ENCODE data around the gene MAPKBP1.

MAPKBP1 gene

GRCh38 chr15:41806291-41807181, 32.3 kb downstream of the MAPKBP1 start:
- DNase-seq (ENCODE audit: low spot score) = peak; percentile 34

GRCh38 chr15:41809121-41809520, 34.8 kb downstream of the MAPKBP1 start:
- DNase-seq (ENCODE audit: low spot score) = no peak

DNA sequence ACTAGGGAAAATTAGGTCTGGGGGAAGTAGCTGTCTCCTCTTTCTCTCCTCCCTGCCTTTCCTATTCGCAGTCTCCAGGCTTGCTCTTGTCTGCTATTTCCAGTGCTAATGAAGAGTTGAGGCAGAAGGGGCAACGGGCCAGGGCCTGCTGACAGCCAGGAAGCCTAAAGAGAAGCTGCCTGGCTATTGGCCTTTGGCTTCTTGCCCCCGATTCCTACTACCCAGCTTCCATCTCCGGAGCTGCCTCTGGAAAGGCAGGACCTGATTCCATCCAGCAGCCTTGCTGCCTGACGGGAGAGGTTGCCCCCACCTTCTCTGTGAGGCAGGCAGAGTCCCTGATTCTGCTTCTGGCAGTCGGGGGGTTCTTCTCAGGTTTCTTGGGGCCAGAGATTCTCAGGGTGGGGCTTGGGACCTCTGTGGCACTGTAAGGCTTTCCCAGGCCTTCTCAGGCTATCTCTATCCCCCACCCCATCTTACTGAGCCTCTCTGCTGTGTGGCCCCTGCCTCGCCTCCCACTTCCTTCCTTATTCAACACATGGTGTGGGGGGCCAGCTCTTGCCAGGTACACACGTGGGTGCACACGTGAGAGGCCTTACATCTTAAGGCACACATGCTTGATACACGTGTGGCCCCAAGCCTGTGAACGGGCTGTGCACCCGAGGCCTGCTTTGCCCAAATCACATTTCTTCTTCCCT, 35.4 kb downstream of the MAPKBP1 start:
- peak; percentile 84 for DNase-seq (ENCODE audit: low spot score)

DNA sequence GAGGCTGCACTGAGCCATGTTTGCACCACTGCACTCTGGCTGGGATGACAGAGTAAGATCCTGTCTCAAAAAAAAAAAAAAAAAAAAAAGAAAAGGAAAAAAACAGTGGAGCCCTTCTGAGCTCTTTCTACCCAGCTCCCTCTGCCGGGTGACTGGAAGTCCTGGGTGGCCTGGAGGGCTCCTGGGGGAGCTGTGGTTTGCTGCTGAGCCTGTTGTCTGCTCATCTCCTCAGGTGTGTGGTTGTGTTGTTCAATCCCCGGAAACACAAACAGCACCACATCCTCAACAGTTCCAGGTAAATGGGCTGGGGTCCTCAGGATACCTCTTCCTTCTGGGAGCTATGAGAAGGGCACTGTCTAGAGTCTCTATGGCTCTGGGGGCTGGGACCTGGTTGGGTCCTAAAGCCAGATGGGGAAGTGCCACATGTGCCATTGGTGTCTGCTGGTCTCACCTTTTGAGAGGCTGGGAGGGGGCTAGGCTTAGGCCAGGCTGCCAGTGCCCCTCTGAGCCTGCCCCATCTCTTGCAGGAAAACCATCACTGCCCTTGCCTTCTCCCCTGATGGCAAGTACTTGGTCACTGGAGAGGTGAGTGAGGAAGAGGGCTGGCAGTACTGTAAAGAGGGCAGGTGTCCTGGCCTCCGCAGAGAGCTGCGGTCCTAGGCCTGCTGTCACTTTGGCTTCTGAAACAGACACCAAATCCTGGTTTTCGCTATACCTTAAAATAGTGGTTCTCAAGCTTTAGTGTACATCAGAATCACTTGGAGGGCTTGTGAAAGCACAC, 36.6 kb downstream of the MAPKBP1 start:
- peak; percentile 78 for DNase-seq (ENCODE audit: low spot score)

DNA sequence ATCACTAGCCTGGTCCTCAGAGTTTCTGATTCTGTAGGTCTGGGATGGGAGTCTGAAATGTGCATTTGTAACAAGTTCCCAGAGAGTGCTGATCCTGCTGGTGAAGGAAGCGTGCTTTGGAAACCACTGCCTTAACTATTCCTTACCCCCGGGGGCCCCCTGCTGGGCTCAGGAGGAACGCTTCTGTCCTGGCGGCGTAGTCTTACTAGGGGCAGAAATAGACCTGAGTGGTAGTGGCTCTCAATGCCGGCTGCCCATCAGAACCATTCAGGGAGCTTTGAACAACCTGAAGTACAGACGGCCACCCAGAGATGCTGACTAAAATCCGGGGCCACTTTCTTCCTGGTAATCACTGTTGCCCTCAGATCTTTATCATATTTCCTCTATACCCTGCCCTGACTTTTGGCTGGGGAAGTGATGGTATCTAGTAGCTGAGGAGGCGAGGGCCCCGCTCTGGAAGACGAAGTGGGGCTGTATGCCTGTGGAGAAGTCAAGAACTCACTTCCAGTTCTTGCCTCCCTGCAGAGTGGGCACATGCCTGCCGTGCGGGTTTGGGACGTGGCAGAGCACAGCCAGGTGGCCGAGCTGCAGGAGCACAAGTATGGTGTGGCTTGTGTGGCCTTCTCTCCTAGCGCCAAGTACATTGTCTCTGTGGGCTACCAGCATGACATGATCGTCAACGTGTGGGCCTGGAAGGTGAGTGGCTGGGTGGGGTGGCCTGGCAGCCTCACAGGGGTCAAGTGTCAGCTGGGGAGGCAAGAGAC, 37.3 kb downstream of the MAPKBP1 start:
- DNase-seq (ENCODE audit: low spot score) = peak; percentile 84

DNA sequence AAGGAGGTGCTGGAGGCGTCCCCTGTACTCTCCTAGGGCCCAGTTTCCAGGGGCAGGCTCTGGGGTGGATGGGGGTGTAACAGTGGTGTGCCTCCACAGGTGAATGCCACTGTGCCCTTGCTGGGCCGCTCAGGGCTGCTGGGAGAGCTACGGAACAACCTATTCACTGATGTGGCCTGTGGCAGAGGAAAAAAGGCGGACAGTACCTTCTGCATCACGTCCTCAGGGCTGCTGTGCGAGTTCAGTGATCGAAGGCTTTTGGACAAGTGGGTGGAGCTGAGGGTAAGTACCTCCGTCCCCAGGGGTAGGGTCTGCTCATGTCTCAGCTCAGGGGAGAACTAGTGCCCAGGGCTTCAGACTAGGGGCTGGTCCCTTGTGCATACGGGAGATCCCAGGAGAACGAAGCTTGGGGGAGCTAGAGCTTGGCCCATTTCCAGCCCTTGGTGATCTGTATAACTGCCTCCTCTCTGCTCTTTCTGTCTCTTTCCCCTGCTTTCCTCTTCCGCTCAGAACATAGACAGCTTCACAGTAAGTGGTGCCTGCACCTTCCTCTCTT, 38.6 kb downstream of the MAPKBP1 start:
- DNase-seq (ENCODE audit: low spot score) = no peak

GRCh38 chr15:41813426-41813825, 39.1 kb downstream of the MAPKBP1 start:
- no peak for DNase-seq (ENCODE audit: low spot score)

DNA sequence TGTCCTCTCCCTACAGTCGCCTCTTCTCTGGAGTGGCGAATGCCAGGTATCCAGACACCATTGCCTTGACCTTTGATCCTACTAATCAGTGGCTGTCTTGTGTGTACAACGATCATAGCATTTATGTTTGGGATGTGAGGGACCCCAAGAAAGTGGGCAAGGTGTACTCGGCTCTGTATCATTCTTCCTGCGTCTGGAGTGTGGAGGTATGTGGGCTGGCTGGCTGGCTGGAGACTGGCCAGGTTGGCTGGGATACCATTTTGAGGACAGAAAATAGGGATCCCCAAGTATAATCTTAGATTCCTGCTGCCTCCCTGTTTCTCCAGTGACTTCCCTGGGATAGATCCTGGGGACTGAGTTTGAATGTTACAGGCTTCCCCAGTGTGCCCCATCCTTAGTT, 40.2 kb downstream of the MAPKBP1 start:
- DNase-seq (ENCODE audit: low spot score) = no peak

DNA sequence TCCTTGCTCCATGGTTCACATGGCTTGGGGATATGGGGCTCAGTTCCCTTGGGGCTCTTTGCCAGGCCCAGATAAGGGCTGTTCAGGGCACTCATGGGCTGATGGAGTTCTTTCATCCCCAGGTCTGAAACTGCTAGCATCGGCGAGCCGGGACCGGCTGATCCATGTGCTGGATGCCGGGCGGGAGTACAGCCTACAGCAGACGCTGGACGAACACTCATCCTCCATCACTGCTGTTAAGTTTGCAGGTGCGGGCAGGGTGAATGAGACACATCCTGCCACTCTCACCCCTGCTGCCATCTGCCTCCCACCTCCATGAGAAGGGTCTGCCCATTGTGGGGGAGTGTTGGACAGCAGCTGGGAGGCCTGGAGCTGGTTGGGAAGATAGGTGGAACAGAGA, 42.5 kb downstream of the MAPKBP1 start:
- DNase-seq (ENCODE audit: low spot score) = no peak

- DNase-seq (ENCODE audit: low spot score) = no peak
Observed at GRCh38 chr15:41817327-41817726, 43.0 kb downstream of the MAPKBP1 start.

DNA sequence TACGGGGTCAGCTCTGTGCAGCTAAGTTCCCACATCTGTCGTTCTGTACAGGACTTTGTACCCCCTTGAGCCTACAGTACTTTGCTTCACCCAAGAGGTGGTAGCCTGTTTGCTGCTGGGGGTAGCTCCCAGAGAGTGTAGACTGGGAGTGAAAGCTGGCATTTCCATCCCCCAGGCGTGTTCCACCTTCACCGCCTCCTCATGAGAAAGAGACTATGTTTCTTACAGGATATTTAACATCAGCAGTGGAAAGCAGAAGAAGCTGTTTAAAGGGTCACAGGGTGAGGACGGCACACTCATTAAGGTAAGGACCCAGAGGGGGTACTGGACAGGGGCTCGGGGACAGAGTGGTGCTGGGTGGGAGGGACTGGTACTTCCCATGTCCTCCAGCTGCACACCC, 43.5 kb downstream of the MAPKBP1 start:
- no peak for DNase-seq (ENCODE audit: low spot score)

DNA sequence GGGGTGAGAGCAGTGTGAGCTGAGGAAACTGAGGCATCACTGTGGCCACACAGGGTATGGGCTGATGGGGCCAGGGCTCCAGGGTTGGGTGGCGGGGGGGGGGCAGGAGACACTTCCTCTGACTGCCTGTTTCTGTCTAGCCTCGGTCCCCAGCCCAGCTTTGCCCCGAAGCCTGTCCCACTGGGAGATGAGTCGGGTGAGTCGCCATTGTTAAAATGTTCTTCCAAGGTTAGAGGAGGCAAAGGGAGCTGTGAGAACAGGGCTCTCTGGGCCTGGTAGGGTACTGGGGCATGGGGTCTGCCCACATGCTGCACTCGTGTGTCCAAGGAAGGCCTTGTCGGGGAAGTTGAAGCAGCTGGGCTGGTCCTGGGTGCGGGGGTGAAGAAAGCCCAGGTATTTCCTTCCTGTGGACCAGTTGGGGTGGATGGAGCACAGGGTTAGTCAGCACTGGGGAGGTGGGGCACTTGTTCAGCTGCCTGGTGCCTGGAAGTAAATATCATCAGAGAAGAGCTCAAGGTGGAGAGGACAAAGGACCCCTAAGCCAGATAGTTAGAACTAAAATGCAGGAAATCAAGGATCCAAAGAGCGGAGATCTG, 45.3 kb downstream of the MAPKBP1 start:
- no peak for DNase-seq (ENCODE audit: low spot score)

DNA sequence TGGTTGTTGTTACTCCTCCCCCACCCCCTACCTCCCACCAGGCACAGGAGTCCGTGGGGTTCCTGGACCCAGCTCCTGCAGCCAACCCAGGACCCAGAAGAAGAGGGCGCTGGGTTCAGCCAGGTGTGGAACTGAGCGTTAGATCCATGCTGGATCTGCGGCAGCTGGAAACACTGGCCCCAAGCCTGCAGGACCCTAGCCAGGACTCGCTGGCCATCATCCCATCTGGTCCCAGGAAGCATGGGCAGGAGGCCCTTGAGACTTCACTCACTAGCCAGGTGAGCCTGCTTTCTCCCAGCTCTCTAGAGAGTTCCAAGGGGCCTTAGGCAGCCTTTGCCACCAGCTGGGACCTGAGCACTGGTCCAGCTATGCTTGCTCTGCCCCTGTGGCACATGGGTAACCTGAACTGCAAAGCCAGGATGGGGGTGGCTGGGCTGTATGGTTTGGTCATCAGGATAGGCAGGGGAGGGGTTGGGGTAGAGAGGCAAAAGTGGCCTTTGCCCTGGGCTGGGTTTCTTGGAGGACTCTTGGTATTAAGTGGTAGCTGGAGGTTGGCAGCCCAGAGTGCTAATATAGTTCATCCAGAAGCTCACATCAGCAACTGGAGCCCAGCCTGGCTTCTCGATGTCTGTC, 46.6 kb downstream of the MAPKBP1 start:
- DNase-seq (ENCODE audit: low spot score) = no peak

- DNase-seq (ENCODE audit: low spot score) = no peak
Observed at GRCh38 chr15:41821831-41822230, 47.5 kb downstream of the MAPKBP1 start.

- no peak for DNase-seq (ENCODE audit: low spot score)
Observed at GRCh38 chr15:41822471-41822870, 48.2 kb downstream of the MAPKBP1 start.

- no peak for DNase-seq (ENCODE audit: low spot score)
Observed at GRCh38 chr15:41822957-41823356, 48.7 kb downstream of the MAPKBP1 start.

GRCh38 chr15:41823502-41823901, 49.2 kb downstream of the MAPKBP1 start:
- DNase-seq (ENCODE audit: low spot score) = no peak

DNA sequence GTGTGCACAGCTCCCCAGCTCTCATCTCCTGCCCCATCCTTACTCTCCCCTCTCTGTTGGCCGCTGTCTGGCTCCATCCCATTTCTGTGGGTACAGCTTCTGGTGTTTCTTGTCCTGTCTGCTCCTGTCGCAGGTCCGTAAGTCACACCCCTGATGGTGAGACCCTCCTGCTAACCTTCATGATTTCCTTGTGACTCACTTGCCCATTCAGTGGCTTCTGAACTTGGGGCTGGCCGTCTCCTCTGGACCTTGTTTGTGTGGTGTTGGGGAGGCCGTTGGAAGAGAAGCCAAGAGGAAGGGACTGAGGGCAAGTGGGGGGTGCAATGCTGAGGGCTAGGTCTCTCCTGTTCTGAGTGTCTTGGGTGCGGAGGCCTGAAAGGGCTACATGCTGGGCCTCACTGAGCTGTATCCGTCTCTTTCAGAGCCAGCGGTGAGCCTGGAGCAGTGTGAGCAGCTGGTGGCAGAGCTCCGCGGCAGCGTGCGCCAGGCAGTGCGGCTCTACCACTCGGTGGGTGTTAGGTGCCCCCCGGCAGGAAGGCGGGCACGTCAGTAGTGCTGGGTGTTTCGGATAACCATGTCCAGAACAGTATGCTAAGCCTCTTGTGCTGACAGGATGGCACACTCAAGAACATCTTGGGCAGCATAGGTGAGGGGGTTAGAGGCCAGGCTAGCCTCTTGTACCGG, 49.9 kb downstream of the MAPKBP1 start:
- no peak for DNase-seq (ENCODE audit: low spot score)

DNA sequence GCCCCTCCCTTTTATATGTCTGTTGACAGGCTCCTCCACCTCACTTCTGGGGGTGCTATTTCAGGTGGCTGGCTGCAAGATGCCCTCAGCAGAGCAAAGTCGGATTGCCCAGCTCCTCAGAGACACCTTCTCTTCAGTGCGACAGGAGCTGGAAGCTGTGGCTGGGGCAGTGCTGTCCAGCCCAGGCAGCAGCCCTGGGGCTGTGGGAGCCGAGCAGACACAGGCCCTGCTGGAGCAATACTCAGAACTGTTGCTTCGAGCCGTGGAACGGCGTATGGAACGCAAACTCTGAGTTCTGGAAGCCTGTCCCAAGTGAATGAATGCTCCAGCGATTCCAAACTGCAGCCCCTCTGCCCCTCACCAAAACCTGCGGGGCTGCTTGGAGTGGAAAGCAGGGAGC, 50.9 kb downstream of the MAPKBP1 start:
- DNase-seq (ENCODE audit: low spot score) = no peak
